Measurements from ENCODE around the gene IFFO2. TPM values are rescaled to one million over a fixed set of nuclear protein-coding genes. Genes with fewer than 3 reads are reported as not detected.

IFFO2 gene
- total RNA-seq, 1 experiment from 2014 or later, result 15.6 TPM

DNA sequence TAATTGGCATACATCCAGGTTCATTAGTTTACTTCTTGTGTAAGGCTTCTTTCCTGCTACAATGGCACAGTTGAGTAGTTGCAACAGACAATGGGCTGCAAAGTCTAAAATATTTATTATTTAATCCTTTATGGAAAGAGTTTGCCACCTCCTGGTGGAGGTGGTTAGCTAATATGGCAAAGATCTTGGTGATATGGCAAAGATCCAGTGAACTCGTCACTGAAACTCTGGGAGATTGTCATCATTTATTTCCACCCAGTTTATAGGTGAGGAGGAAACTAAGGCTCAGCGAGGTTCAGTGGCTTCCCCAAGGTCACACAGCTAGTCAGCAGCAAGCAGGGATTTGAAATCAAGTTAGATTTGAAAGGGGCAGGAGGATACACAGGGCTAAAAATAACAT, 16.1 kb upstream of the IFFO2 start:
- Histone ChIP-seq H3K4me3 (replicated peaks in 1 of 2; ENCODE audit: low read depth in 1 of 2, low read length in 2 of 2) (no peak overlapping the region), H4K20me1 (ENCODE audit: insufficient read depth) (no peaks in the 10 kb centered on the region), H3K9me2 (ENCODE audit: insufficient read depth) (no peaks in the 10 kb centered on the region), H3K27ac (ENCODE audit: low read depth, low read length) (no peak overlapping the region), H3K9me3 (ENCODE audit: control insufficient read depth in 1 of 2, insufficient read depth in 1 of 2, low read depth in 1 of 2, low read length in 2 of 2) (no peaks in the 10 kb centered on the region), H3K27me3 (ENCODE audit: insufficient read depth, low read length) (no peaks in the 10 kb centered on the region), H3K36me3 (ENCODE audit: control insufficient read depth in 1 of 2, insufficient read depth in 2 of 2, low read length in 2 of 2) (no peaks in the 10 kb centered on the region), H3K4me2 (ENCODE audit: low read length) (peak overlapping the region; percentile 61), H3K9ac (ENCODE audit: low read length) (no peak overlapping the region), H3K79me2 (ENCODE audit: insufficient read depth, low read length) (no peaks in the 10 kb centered on the region), H2AFZ (ENCODE audit: low read depth, low read length, poor library complexity, severe bottlenecking) (peak overlapping the region; percentile 16), H3K4me1 (ENCODE audit: control insufficient read depth in 1 of 2, insufficient read depth in 2 of 2, low read length in 2 of 2) (peaks cover 13 to 26% of the 10 kb centered on the region in 2 experiments)
- POLR2A ChIA-PET, result interaction anchor here (1.0 to 1.2 kb wide), 2 partner anchors 8 to 69 kb away, joined by 3 read pairs; no protein-coding TSS in a partner anchor
- CTCF ChIA-PET, result interaction anchor here (1.0 to 1.9 kb wide), 4 partner anchors 22 to 69 kb away, joined by 3 to 13 read pairs (median 6); no protein-coding TSS in a partner anchor
- BruUV-seq (replicated peaks), result no TSS peak
- ATAC-seq, result peak; percentile 34
- RAD21 ChIA-PET (ENCODE audit: low non-redundant PET in 1 of 2, low total read pairs in 2 of 2, uncharacterized antibody in 2 of 2, unreplicated experiment in 2 of 2), result interaction anchor here in 1 of 2 experiments (0.8 to 1.1 kb wide), 2 partner anchors 50 to 59 kb away, joined by 3 to 4 read pairs; no protein-coding TSS in a partner anchor
- no peak for TF ChIP-seq SRF (IDR thresholded peaks at IDR 0.05; ENCODE audit: low read depth)
- TF ChIP-seq SP1 (IDR thresholded peaks at IDR 0.05; ENCODE audit: low read depth), result no peak
- TF ChIP-seq JUND (IDR thresholded peaks at IDR 0.05), result no peak
- peak; percentile 62 for TF ChIP-seq RAD21 (IDR thresholded peaks at IDR 0.05; ENCODE audit: low read depth)
- no peak for TF ChIP-seq SIN3A (IDR thresholded peaks at IDR 0.05; ENCODE audit: low read depth)
- TF ChIP-seq ZNF274 (IDR thresholded peaks at IDR 0.05; ENCODE audit: low read depth, low read length), result no peak
- no peak for TF ChIP-seq EGR1 (IDR thresholded peaks at IDR 0.05; ENCODE audit: low read depth)
- TF ChIP-seq POLR2AphosphoS5 (IDR thresholded peaks at IDR 0.05; ENCODE audit: low read depth, low read length), result no peak
- TF ChIP-seq, protein P1, sequence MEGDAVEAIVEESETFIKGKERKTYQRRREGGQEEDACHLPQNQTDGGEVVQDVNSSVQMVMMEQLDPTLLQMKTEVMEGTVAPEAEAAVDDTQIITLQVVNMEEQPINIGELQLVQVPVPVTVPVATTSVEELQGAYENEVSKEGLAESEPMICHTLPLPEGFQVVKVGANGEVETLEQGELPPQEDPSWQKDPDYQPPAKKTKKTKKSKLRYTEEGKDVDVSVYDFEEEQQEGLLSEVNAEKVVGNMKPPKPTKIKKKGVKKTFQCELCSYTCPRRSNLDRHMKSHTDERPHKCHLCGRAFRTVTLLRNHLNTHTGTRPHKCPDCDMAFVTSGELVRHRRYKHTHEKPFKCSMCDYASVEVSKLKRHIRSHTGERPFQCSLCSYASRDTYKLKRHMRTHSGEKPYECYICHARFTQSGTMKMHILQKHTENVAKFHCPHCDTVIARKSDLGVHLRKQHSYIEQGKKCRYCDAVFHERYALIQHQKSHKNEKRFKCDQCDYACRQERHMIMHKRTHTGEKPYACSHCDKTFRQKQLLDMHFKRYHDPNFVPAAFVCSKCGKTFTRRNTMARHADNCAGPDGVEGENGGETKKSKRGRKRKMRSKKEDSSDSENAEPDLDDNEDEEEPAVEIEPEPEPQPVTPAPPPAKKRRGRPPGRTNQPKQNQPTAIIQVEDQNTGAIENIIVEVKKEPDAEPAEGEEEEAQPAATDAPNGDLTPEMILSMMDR (IDR thresholded peaks at IDR 0.05 in 2 of 3, conservative IDR thresholded peaks at IDR 0.05 in 1 of 3; ENCODE audit: borderline replicate concordance in 1 of 3, insufficient read depth in 1 of 3, low read depth in 2 of 3, low read length in 2 of 3), result peak; percentile 12 to 72 (median 39); a peak in 4 of 6 replicates
- TF ChIP-seq, protein P2, sequence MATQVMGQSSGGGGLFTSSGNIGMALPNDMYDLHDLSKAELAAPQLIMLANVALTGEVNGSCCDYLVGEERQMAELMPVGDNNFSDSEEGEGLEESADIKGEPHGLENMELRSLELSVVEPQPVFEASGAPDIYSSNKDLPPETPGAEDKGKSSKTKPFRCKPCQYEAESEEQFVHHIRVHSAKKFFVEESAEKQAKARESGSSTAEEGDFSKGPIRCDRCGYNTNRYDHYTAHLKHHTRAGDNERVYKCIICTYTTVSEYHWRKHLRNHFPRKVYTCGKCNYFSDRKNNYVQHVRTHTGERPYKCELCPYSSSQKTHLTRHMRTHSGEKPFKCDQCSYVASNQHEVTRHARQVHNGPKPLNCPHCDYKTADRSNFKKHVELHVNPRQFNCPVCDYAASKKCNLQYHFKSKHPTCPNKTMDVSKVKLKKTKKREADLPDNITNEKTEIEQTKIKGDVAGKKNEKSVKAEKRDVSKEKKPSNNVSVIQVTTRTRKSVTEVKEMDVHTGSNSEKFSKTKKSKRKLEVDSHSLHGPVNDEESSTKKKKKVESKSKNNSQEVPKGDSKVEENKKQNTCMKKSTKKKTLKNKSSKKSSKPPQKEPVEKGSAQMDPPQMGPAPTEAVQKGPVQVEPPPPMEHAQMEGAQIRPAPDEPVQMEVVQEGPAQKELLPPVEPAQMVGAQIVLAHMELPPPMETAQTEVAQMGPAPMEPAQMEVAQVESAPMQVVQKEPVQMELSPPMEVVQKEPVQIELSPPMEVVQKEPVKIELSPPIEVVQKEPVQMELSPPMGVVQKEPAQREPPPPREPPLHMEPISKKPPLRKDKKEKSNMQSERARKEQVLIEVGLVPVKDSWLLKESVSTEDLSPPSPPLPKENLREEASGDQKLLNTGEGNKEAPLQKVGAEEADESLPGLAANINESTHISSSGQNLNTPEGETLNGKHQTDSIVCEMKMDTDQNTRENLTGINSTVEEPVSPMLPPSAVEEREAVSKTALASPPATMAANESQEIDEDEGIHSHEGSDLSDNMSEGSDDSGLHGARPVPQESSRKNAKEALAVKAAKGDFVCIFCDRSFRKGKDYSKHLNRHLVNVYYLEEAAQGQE (IDR thresholded peaks at IDR 0.05; ENCODE audit: low read depth), result no peak
- TF ChIP-seq, protein P3, sequence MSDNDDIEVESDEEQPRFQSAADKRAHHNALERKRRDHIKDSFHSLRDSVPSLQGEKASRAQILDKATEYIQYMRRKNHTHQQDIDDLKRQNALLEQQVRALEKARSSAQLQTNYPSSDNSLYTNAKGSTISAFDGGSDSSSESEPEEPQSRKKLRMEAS (IDR thresholded peaks at IDR 0.05), result no peak
- TF ChIP-seq POLR2A (IDR thresholded peaks at IDR 0.05; ENCODE audit: borderline replicate concordance, extremely low read depth, insufficient read depth, insufficient read length), result no peak
- no peak for TF ChIP-seq CBX3 (IDR thresholded peaks at IDR 0.05; ENCODE audit: low read depth)
- no peak for TF ChIP-seq EZH2phosphoT487 (IDR thresholded peaks at IDR 0.05; ENCODE audit: borderline replicate concordance)
- TF ChIP-seq FOSL1 (IDR thresholded peaks at IDR 0.05; ENCODE audit: low read depth), result no peak
- intact Hi-C loops (cut with micrococcal nuclease), result loop anchor here (2.0 kb wide), 1 partner anchor 66 kb away; no protein-coding TSS in a partner anchor
- DNase-seq (ENCODE audit: low read depth, low spot score), result no peak
